SK-N-SH treated with all-trans-retinoic acid at 6 μM for 48 hours (cell line): Measurements from ENCODE around the gene TAF1A.

Experiments used
- ATAC-seq: fragments of 200-7000 bp; cut with Tn5 transposase; 3 replicates; pipeline ENCODE4 v1.9.1; 2020; ENCODE audit warnings: mild to moderate bottlenecking, moderate library complexity
- ARNTL ChIP-seq: fragments of 450-650 bp; formaldehyde crosslinking; IDR thresholded peaks from 2 replicates; pipeline ENCODE4 v1.5.0; 2020; ENCODE audit warnings: low read depth, mild to moderate bottlenecking, moderate library complexity, borderline replicate concordance
- CSDC2 ChIP-seq: fragments of 250-450 bp; sonication (Bioruptor Pico); IDR thresholded peaks from 2 replicates; pipeline ENCODE4 v1.5.0; 2020; ENCODE audit warnings: mild to moderate bottlenecking, moderate library complexity
- GLIS3 ChIP-seq: fragments of 250-450 bp; sonication (Bioruptor Pico); IDR thresholded peaks from 2 replicates; pipeline ENCODE4 v1.5.0; 2020; ENCODE audit warnings: mild to moderate bottlenecking, moderate library complexity
- ISL1 ChIP-seq: fragments of 250-450 bp; sonication (Bioruptor Pico); IDR thresholded peaks from 2 replicates; pipeline ENCODE4 v2.1.2; 2022; ENCODE audit warnings: mild to moderate bottlenecking, moderate library complexity
- OSR1 ChIP-seq: fragments of 250-450 bp; sonication (Bioruptor Pico); IDR thresholded peaks from 2 replicates; pipeline ENCODE4 v1.8.0; 2022; ENCODE audit warnings: moderate library complexity, mild to moderate bottlenecking, inconsistent platforms
- PPARA ChIP-seq: fragments of 250-450 bp; sonication (Bioruptor Pico); IDR thresholded peaks from 2 replicates; pipeline ENCODE4 v1.5.0; 2020; ENCODE audit warnings: mild to moderate bottlenecking, borderline replicate concordance
- SNAI2 ChIP-seq: fragments of 250-450 bp; sonication (Bioruptor Pico); IDR thresholded peaks from 2 replicates; pipeline ENCODE4 v1.5.0; 2020; ENCODE audit warnings: mild to moderate bottlenecking, moderate library complexity
- TCF4 ChIP-seq: fragments of 250-450 bp; sonication (Bioruptor Pico); IDR thresholded peaks from 2 replicates; pipeline ENCODE4 v1.8.0; 2021; ENCODE audit warnings: mild to moderate bottlenecking, moderate library complexity, borderline replicate concordance
- TOX ChIP-seq: fragments of 250-450 bp; sonication (Bioruptor Pico); IDR thresholded peaks from 2 replicates; pipeline ENCODE4 v1.8.0; 2021; ENCODE audit warnings: mild to moderate bottlenecking, moderate library complexity, borderline replicate concordance
- ZFP3 ChIP-seq: fragments of 250-450 bp; sonication (Bioruptor Pico); IDR thresholded peaks from 2 replicates; pipeline ENCODE4 v1.5.0; 2020; ENCODE audit warnings: mild to moderate bottlenecking, moderate library complexity
- ZFP30 ChIP-seq: fragments of 450-650 bp; formaldehyde crosslinking; IDR thresholded peaks from 2 replicates; pipeline ENCODE4 v1.5.0; 2022; ENCODE audit warnings: mild to moderate bottlenecking, moderate library complexity
- ZNF565 ChIP-seq: fragments of 450-650 bp; formaldehyde crosslinking; conservative IDR thresholded peaks from 2 replicates; pipeline ENCODE4 v1.5.0; 2020; ENCODE audit warnings: low read depth, mild to moderate bottlenecking, moderate library complexity
- ZNF70 ChIP-seq: fragments of 450-650 bp; formaldehyde crosslinking; IDR thresholded peaks from 2 replicates; pipeline ENCODE4 v1.5.0; 2020; ENCODE audit warnings: mild to moderate bottlenecking, moderate library complexity
- ZNF8 ChIP-seq: fragments of 450-650 bp; formaldehyde crosslinking; IDR thresholded peaks from 2 replicates; pipeline ENCODE4 v1.5.0; 2020; ENCODE audit warnings: mild to moderate bottlenecking, moderate library complexity
- TF ChIP-seq, protein P1 (sequence below): fragments of 250-450 bp; sonication (Bioruptor Pico); IDR thresholded peaks from 2 replicates; pipeline ENCODE4 v1.8.0; 2021; ENCODE audit warnings: low read depth, mild to moderate bottlenecking, moderate library complexity, borderline replicate concordance
- TF ChIP-seq, protein P2 (sequence below): fragments of 250-450 bp; sonication (Bioruptor Pico); IDR thresholded peaks from 2 replicates; pipeline ENCODE4 v1.5.1; 2020; ENCODE audit warnings: low read depth, mild to moderate bottlenecking, moderate library complexity
- TF ChIP-seq, protein P3 (sequence below): fragments of 250-450 bp; sonication (Bioruptor Pico); IDR thresholded peaks from 2 replicates; pipeline ENCODE4 v1.8.0; 2020; ENCODE audit warnings: mild to moderate bottlenecking, moderate library complexity, borderline replicate concordance
- TF ChIP-seq, protein P4 (sequence below): fragments of 250-450 bp; sonication (Bioruptor Pico); IDR thresholded peaks from 2 replicates; pipeline ENCODE4 v1.5.0; 2020; ENCODE audit warnings: mild to moderate bottlenecking, moderate library complexity

The TAF1A gene

DNA sequence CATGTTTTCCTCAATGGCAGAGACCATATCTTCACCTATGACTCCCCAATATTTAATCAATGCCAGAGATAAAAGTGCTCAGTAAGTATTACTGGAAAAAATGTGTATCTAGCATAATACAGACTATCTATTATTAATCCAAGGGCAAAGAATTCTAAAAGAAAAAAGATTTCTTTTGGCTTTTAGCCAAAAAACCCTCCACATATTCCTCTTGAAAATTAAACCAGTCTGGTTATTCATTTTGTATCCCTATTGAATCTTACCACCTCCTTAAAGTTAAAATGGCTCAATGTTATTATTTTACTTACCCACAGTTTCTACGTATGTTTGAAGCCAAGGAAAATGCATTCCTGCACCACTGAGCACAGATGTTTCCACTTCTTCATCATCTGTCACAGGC is 1.6 kb downstream of the TAF1A start:
- no peak for ATAC-seq
- TF ChIP-seq ZFP3 (no peak), SNAI2 (CRISPR knock-in tag) (no peak), PPARA (CRISPR knock-in tag) (no peak), ZNF8 (CRISPR knock-in tag) (no peak), CSDC2 (CRISPR knock-in tag) (no peak), ZNF565 (CRISPR knock-in tag) (no peak), ZNF70 (CRISPR knock-in tag) (no peak), TCF4 (no peak), ISL1 (CRISPR knock-in tag) (no peak), ARNTL (CRISPR knock-in tag) (no peak), TOX (no peak)
- TF ChIP-seq, protein P1, sequence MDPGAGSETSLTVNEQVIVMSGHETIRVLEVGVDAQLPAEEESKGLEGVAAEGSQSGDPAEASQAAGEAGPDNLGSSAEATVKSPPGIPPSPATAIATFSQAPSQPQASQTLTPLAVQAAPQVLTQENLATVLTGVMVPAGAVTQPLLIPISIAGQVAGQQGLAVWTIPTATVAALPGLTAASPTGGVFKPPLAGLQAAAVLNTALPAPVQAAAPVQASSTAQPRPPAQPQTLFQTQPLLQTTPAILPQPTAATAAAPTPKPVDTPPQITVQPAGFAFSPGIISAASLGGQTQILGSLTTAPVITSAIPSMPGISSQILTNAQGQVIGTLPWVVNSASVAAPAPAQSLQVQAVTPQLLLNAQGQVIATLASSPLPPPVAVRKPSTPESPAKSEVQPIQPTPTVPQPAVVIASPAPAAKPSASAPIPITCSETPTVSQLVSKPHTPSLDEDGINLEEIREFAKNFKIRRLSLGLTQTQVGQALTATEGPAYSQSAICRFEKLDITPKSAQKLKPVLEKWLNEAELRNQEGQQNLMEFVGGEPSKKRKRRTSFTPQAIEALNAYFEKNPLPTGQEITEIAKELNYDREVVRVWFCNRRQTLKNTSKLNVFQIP (CRISPR knock-in tag) = no peak
- TF ChIP-seq, protein P2, sequence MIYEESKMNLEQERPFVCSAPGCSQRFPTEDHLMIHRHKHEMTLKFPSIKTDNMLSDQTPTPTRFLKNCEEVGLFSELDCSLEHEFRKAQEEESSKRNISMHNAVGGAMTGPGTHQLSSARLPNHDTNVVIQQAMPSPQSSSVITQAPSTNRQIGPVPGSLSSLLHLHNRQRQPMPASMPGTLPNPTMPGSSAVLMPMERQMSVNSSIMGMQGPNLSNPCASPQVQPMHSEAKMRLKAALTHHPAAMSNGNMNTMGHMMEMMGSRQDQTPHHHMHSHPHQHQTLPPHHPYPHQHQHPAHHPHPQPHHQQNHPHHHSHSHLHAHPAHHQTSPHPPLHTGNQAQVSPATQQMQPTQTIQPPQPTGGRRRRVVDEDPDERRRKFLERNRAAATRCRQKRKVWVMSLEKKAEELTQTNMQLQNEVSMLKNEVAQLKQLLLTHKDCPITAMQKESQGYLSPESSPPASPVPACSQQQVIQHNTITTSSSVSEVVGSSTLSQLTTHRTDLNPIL (CRISPR knock-in tag) = no peak
- TF ChIP-seq, protein P3, sequence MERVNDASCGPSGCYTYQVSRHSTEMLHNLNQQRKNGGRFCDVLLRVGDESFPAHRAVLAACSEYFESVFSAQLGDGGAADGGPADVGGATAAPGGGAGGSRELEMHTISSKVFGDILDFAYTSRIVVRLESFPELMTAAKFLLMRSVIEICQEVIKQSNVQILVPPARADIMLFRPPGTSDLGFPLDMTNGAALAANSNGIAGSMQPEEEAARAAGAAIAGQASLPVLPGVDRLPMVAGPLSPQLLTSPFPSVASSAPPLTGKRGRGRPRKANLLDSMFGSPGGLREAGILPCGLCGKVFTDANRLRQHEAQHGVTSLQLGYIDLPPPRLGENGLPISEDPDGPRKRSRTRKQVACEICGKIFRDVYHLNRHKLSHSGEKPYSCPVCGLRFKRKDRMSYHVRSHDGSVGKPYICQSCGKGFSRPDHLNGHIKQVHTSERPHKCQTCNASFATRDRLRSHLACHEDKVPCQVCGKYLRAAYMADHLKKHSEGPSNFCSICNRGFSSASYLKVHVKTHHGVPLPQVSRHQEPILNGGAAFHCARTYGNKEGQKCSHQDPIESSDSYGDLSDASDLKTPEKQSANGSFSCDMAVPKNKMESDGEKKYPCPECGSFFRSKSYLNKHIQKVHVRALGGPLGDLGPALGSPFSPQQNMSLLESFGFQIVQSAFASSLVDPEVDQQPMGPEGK (CRISPR knock-in tag) = no peak

DNA sequence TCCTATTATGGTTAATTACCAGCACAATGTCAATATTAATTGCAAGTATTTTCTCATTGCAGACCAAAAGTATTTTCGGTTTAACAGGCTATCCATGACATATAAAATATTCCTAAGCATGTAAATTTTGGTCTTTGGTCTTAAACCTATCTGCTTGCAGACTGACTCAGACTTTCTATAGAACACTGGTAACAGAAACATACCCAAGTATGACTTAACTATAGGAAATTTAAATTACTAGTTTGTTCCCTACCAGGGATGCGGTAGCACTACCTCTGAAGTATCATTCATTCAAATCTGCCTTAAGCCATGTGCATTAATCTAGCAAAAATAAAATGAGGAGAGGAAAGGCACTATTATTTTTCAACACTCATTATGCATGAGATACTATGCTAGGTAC is 2.9 kb downstream of the TAF1A start:
- TF ChIP-seq, protein P3 (CRISPR knock-in tag) = no peak
- TF ChIP-seq OSR1 (CRISPR knock-in tag) = no peak
- no peak for TF ChIP-seq ZFP30
- no peak for TF ChIP-seq TOX
- no peak for TF ChIP-seq GLIS3 (CRISPR knock-in tag)
- no peak for ATAC-seq

DNA sequence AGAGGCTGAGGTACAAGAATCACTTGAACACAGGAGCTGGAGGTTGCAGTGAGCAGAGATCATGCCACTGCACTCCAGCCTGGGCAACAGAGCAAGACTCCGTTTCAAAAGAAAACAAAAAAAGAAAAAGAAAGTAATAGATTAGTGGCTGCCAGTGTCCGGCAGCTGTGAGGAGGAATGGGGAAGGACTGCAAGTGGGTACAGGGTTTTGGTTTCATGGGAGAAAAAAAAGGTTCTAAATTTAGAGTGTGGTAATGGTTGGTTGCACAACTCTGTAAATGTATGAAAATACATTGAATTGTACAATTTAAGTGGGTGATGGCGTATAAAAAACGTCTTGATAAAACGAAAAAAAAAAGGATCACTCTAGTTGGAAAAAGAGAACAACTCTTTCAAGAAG is 6.7 kb downstream of the TAF1A start:
- TF ChIP-seq ZFP30 (no peak), ARNTL (CRISPR knock-in tag) (no peak), CSDC2 (CRISPR knock-in tag) (no peak), TCF4 (no peak)
- TF ChIP-seq, protein P1 (CRISPR knock-in tag) = no peak
- ATAC-seq = no peak

DNA sequence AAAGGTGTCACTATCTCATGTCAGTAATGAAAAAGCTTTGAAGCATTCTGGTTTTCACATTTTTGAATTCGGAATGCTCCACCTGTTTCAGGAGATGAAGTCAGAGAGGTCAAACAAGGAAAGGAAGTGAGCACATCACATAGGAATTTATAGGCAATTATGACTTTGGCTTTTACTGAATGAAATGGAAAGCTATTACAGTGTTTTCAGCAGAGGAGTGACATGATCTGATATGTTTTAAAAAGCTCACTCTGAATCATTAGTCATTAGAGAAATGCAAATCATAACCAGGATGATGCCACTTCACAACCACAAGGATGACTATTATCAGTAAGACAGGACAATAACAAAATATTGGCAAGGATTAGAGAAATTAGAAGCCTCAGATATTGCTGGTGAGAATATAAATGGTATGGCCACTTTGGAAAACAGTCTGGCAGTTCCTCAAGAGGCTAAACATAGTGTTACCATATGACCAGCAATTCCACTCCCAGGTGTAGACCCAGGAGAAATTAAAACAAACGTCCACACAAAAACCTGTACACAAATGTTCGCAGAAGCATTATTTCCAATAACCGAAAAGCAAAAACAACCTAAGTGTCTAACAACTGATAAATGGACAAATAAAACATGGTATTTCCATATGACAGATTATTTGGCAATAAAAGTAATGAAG is 7.5 kb downstream of the TAF1A start:
- TF ChIP-seq, protein P2 (CRISPR knock-in tag) = no peak
- no peak for TF ChIP-seq ARNTL (CRISPR knock-in tag)
- no peak for TF ChIP-seq PPARA (CRISPR knock-in tag)
- TF ChIP-seq ZNF565 (CRISPR knock-in tag) = no peak
- TF ChIP-seq ISL1 (CRISPR knock-in tag) = no peak
- no peak for TF ChIP-seq OSR1 (CRISPR knock-in tag)
- TF ChIP-seq SNAI2 (CRISPR knock-in tag) = no peak
- TF ChIP-seq, protein P4, sequence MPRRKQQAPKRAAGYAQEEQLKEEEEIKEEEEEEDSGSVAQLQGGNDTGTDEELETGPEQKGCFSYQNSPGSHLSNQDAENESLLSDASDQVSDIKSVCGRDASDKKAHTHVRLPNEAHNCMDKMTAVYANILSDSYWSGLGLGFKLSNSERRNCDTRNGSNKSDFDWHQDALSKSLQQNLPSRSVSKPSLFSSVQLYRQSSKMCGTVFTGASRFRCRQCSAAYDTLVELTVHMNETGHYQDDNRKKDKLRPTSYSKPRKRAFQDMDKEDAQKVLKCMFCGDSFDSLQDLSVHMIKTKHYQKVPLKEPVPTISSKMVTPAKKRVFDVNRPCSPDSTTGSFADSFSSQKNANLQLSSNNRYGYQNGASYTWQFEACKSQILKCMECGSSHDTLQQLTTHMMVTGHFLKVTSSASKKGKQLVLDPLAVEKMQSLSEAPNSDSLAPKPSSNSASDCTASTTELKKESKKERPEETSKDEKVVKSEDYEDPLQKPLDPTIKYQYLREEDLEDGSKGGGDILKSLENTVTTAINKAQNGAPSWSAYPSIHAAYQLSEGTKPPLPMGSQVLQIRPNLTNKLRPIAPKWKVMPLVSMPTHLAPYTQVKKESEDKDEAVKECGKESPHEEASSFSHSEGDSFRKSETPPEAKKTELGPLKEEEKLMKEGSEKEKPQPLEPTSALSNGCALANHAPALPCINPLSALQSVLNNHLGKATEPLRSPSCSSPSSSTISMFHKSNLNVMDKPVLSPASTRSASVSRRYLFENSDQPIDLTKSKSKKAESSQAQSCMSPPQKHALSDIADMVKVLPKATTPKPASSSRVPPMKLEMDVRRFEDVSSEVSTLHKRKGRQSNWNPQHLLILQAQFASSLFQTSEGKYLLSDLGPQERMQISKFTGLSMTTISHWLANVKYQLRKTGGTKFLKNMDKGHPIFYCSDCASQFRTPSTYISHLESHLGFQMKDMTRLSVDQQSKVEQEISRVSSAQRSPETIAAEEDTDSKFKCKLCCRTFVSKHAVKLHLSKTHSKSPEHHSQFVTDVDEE (CRISPR knock-in tag) = no peak
- ATAC-seq = peak; percentile 54; the same call in 2 of the 3 replicates
